Smooth muscle cell (in vitro differentiated cells): Measurements from ENCODE around the gene CCDC24. TPM values are rescaled to one million over a fixed set of nuclear protein-coding genes. Genes with fewer than 3 reads are reported as not detected.

Experiments
- DNase-seq: peaks from one replicate; lab custom pipeline; 2025; ENCODE audit not compliant: unreplicated experiment; lab: John Stamatoyannopoulos, UW
- H2AFZ ChIP-seq: fragments of 200-600 bp; sonication (generic); 2 replicates; pipeline ENCODE4 v1.6.0; 2016; ENCODE audit warnings: antibody characterized with exemption, low read depth, mild to moderate bottlenecking
- H3F3A ChIP-seq: fragments of 200-600 bp; sonication (generic); 2 replicates; pipeline ENCODE4 v1.6.0; 2017; ENCODE audit warnings: antibody characterized with exemption, low read depth
- H3K27ac ChIP-seq: fragments of 200-600 bp; sonication (generic); 2 replicates; pipeline ENCODE4 v1.5.1; 2016; ENCODE audit warnings: low read depth, mild to moderate bottlenecking
- H3K27me3 ChIP-seq: fragments of 200-600 bp; sonication (generic); 2 replicates; pipeline ENCODE4 v1.6.1; 2016; ENCODE audit warnings: low read depth, mild to moderate bottlenecking
- H3K36me3 ChIP-seq: fragments of 200-600 bp; sonication (generic); 2 replicates; pipeline ENCODE4 v1.5.1; 2016; ENCODE audit warnings: low read depth
- H3K4me1 ChIP-seq: fragments of 200-600 bp; sonication (generic); 2 replicates; pipeline ENCODE4 v1.5.1; 2016; ENCODE audit warnings: low read depth
- H3K4me2 ChIP-seq: fragments of 200-600 bp; sonication (generic); 2 replicates; pipeline ENCODE4 v1.6.0; 2016; ENCODE audit warnings: mild to moderate bottlenecking
- H3K4me3 ChIP-seq: fragments of 200-600 bp; sonication (generic); 2 replicates; pipeline ENCODE4 v1.5.1; 2016; ENCODE audit warnings: mild to moderate bottlenecking
- H3K79me2 ChIP-seq: fragments of 200-600 bp; sonication (generic); 2 replicates; pipeline ENCODE4 v1.6.0; 2016; ENCODE audit warnings: low read depth, mild to moderate bottlenecking
- H3K9ac ChIP-seq: fragments of 200-600 bp; sonication (generic); 2 replicates; pipeline ENCODE4 v1.6.0; 2016; ENCODE audit warnings: low read depth
- H3K9me3 ChIP-seq: fragments of 200-600 bp; sonication (generic); replicated peaks from 2 replicates; pipeline ENCODE4 v1.5.1; 2016; ENCODE audit warnings: low read depth
- H4K20me1 ChIP-seq: fragments of 200-600 bp; sonication (generic); 2 replicates; pipeline ENCODE4 v1.6.0; 2016; ENCODE audit warnings: low read depth
- CTCF ChIP-seq: fragments of 200-600 bp; sonication (generic); IDR thresholded peaks from 2 replicates; pipeline ENCODE4 v1.5.1; 2017; ENCODE audit warnings: borderline replicate concordance, mild to moderate bottlenecking, antibody characterized with exemption; ENCODE audit not compliant: insufficient read depth, poor library complexity, severe bottlenecking
- WGBS: methylation state at CpG from one replicate; pipeline ENCODE4 v1.1.7; 2016; ENCODE audit warnings: low lambda C conversion rate; 5-methylcytosine and 5-hydroxymethylcytosine counted together
- polyA plus RNA-seq: library from polyadenylated mRNA; unstranded; fragments of >200 nt; fragmentation: Nextera tagmentation; extraction: Ambion mirVana; gene quantifications from 2 replicates; pipeline ENCODE4 v1.2.1, GENCODE V29; 2016
- total RNA-seq: library from RNA; depleted of rRNA; stranded (reverse); fragments of >200 nt; gene quantifications from 2 replicates; pipeline ENCODE4 v1.2.3, GENCODE V29; 2014

The CCDC24 gene
- total and polyA plus RNA-seq, 2 experiments from 2014 or later, result 6.5 to 11.4 TPM

GRCh38 chr1:44000122-44000665, 8.8 kb downstream of the CCDC24 start:
- DNase-seq, result no peak
- peaks cover 5% of the 10 kb centered on the region for H3K4me1 ChIP-seq
- H3K4me3 ChIP-seq, result no peak overlapping the region
- H3F3A ChIP-seq, result no peaks in the 10 kb centered on the region
- H2AFZ ChIP-seq, result no peak overlapping the region
- no peaks in the 10 kb centered on the region for H3K27me3 ChIP-seq
- 94% methylated on average over 8 of the region's 8 CpGs for WGBS
- no peak for TF ChIP-seq CTCF
- no peaks in the 10 kb centered on the region for H3K79me2 ChIP-seq
- no peak overlapping the region for H3K4me2 ChIP-seq
- no peaks in the 10 kb centered on the region for H4K20me1 ChIP-seq
- no peak overlapping the region for H3K27ac ChIP-seq
- no peaks in the 10 kb centered on the region for H3K9me3 ChIP-seq
- no peaks in the 10 kb centered on the region for H3K36me3 ChIP-seq
- no peak overlapping the region for H3K9ac ChIP-seq

GRCh38 chr1:44002165-44002564, 10.8 kb downstream of the CCDC24 start:
- no peaks in the 10 kb centered on the region for H3K27me3 ChIP-seq
- H3K4me3 ChIP-seq, result no peak overlapping the region
- H4K20me1 ChIP-seq, result no peaks in the 10 kb centered on the region
- H2AFZ ChIP-seq, result no peak overlapping the region
- H3K79me2 ChIP-seq, result no peaks in the 10 kb centered on the region
- H3F3A ChIP-seq, result no peaks in the 10 kb centered on the region
- no peaks in the 10 kb centered on the region for H3K4me1 ChIP-seq
- DNase-seq, result no peak
- H3K27ac ChIP-seq, result no peak overlapping the region
- no peaks in the 10 kb centered on the region for H3K9me3 ChIP-seq
- H3K9ac ChIP-seq, result no peak overlapping the region
- WGBS, result 87% methylated on average over 8 of the region's 8 CpGs
- no peak for TF ChIP-seq CTCF
- H3K4me2 ChIP-seq, result no peak overlapping the region
- no peaks in the 10 kb centered on the region for H3K36me3 ChIP-seq

GRCh38 chr1:44002606-44003157, 11.3 kb downstream of the CCDC24 start:
- Histone ChIP-seq H3K4me1 (no peaks in the 10 kb centered on the region), H3K36me3 (no peaks in the 10 kb centered on the region), H3K4me3 (no peak overlapping the region), H3K9ac (no peak overlapping the region), H3K4me2 (no peak overlapping the region), H3F3A (no peaks in the 10 kb centered on the region), H3K79me2 (no peaks in the 10 kb centered on the region), H4K20me1 (no peaks in the 10 kb centered on the region), H3K27ac (no peak overlapping the region), H2AFZ (no peak overlapping the region), H3K27me3 (no peaks in the 10 kb centered on the region), H3K9me3 (no peaks in the 10 kb centered on the region)
- DNase-seq, result no peak
- peak; percentile 12 for TF ChIP-seq CTCF
- 95% methylated on average over 14 of the region's 14 CpGs for WGBS

- 99% methylated on average over 12 of the region's 12 CpGs for WGBS
- H3F3A ChIP-seq, result no peaks in the 10 kb centered on the region
- TF ChIP-seq CTCF, result no peak
Measured at GRCh38 chr1:44008259-44008658, 16.9 kb downstream of the CCDC24 start.

More at GRCh38 chr1:44008259-44008658, 16.9 kb downstream of the CCDC24 start:
- Histone ChIP-seq H3K36me3 (no peaks in the 10 kb centered on the region), H4K20me1 (no peaks in the 10 kb centered on the region), H3K27ac (no peak overlapping the region), H3K4me2 (no peak overlapping the region), H3K9me3 (no peaks in the 10 kb centered on the region), H3K4me1 (peaks cover under 1% of the 10 kb centered on the region), H2AFZ (no peak overlapping the region), H3K4me3 (no peak overlapping the region), H3K27me3 (no peaks in the 10 kb centered on the region), H3K79me2 (no peaks in the 10 kb centered on the region), H3K9ac (no peak overlapping the region)
- DNase-seq, result no peak
